SK-N-SH treated with all-trans-retinoic acid at 6 μM for 48 hours (cell line): Measurements from ENCODE around the gene FAF2.

Source experiments
- CREB5 ChIP-seq: fragments of 250-450 bp; sonication (Bioruptor Pico); IDR thresholded peaks from 2 replicates; pipeline ENCODE4 v1.5.1; 2020; ENCODE audit warnings: low read depth, mild to moderate bottlenecking, moderate library complexity
- CSDC2 ChIP-seq: fragments of 250-450 bp; sonication (Bioruptor Pico); IDR thresholded peaks from 2 replicates; pipeline ENCODE4 v1.5.0; 2020; ENCODE audit warnings: mild to moderate bottlenecking, moderate library complexity
- CSRNP3 ChIP-seq: fragments of 250-450 bp; sonication (Bioruptor Pico); IDR thresholded peaks from 2 replicates; pipeline ENCODE4 v1.5.1; 2021; ENCODE audit warnings: mild to moderate bottlenecking, moderate library complexity
- PPARA ChIP-seq: fragments of 250-450 bp; sonication (Bioruptor Pico); IDR thresholded peaks from 2 replicates; pipeline ENCODE4 v1.5.0; 2020; ENCODE audit warnings: mild to moderate bottlenecking, borderline replicate concordance
- RARB ChIP-seq: fragments of 250-450 bp; sonication (Bioruptor Pico); IDR thresholded peaks from 2 replicates; pipeline ENCODE4 v1.8.0; 2021; ENCODE audit warnings: mild to moderate bottlenecking, moderate library complexity
- TCF4 ChIP-seq: fragments of 250-450 bp; sonication (Bioruptor Pico); IDR thresholded peaks from 2 replicates; pipeline ENCODE4 v1.8.0; 2021; ENCODE audit warnings: mild to moderate bottlenecking, moderate library complexity, borderline replicate concordance
- TSHZ2 ChIP-seq: fragments of 250-450 bp; sonication (Bioruptor Pico); IDR thresholded peaks from 2 replicates; pipeline ENCODE4 v1.5.0; 2020; ENCODE audit warnings: mild to moderate bottlenecking, moderate library complexity
- ZFP3 ChIP-seq: fragments of 250-450 bp; sonication (Bioruptor Pico); IDR thresholded peaks from 2 replicates; pipeline ENCODE4 v1.5.0; 2020; ENCODE audit warnings: mild to moderate bottlenecking, moderate library complexity
- ZNF70 ChIP-seq: fragments of 450-650 bp; formaldehyde crosslinking; IDR thresholded peaks from 2 replicates; pipeline ENCODE4 v1.5.0; 2020; ENCODE audit warnings: mild to moderate bottlenecking, moderate library complexity
- ZNF8 ChIP-seq: fragments of 450-650 bp; formaldehyde crosslinking; IDR thresholded peaks from 2 replicates; pipeline ENCODE4 v1.5.0; 2020; ENCODE audit warnings: mild to moderate bottlenecking, moderate library complexity

GRCh38 chr5:176500511-176500910, 52.3 kb downstream of the FAF2 start:
- no peak for TF ChIP-seq ZNF70 (CRISPR knock-in tag)
- TF ChIP-seq TCF4 (CRISPR knock-in tag) = no peak
- TF ChIP-seq RARB (CRISPR knock-in tag) = no peak
- no peak for TF ChIP-seq CSRNP3 (CRISPR knock-in tag)
- no peak for TF ChIP-seq CREB5 (CRISPR knock-in tag)
- no peak for TF ChIP-seq ZFP3
- no peak for TF ChIP-seq ZNF8
- no peak for TF ChIP-seq TSHZ2 (CRISPR knock-in tag)
- TF ChIP-seq PPARA (CRISPR knock-in tag) = no peak
- no peak for TF ChIP-seq CSDC2 (CRISPR knock-in tag)
